Activated CD8-positive, alpha-beta T cell treated with anti-CD3 and anti-CD28 coated beads, Interleukin-2, amount 10 ng/mL, durations not matched to agents 7 days and 5 days (primary cell): ENCODE measurements around the gene ACOT11. TPM values are rescaled to one million over a fixed set of nuclear protein-coding genes. Genes with fewer than 3 reads are reported as not detected.
"Not testable (repeated sequence)": the region's sequence is repeated elsewhere in the genome, so short reads cannot be mapped to it uniquely, and the experiment has no call there.

Source experiments
- ATAC-seq: fragments of 150-1000 bp; cut with Tn5 transposase; one replicate; pipeline ENCODE4 v1.10.0; 2021; ENCODE audit warnings: moderate library complexity
- CTCF ChIA-PET: fragments of 350-600 bp; sonication (Branson Sonifier 250); formaldehyde crosslinking; loops from one replicate; lab custom pipeline; 2021; ENCODE audit warnings: antibody characterized with exemption; lab: Charles Lee
- POLR2A ChIA-PET: fragments of 350-600 bp; sonication (Branson Sonifier 250); formaldehyde crosslinking; loops from one replicate; lab custom pipeline; 2021; ENCODE audit warnings: antibody characterized with exemption; lab: Charles Lee
- DNase-seq: peaks from one replicate; pipeline ENCODE4 v3.0.0-alpha.2; 2020
- H3K27ac Mint-ChIP-seq: one replicate; pipeline ENCODE4 v1.8.0; 2021; ENCODE audit warnings: mild to moderate bottlenecking, mixed read lengths
- H3K27me3 Mint-ChIP-seq: one replicate; pipeline ENCODE4 v1.8.0; 2021; ENCODE audit warnings: low read depth, mixed read lengths
- H3K36me3 Mint-ChIP-seq: one replicate; pipeline ENCODE4 v1.8.0; 2021; ENCODE audit warnings: low read depth, mixed read lengths
- H3K4me1 Mint-ChIP-seq: one replicate; pipeline ENCODE4 v1.8.0; 2021; ENCODE audit warnings: low read depth, mixed read lengths
- H3K4me3 Mint-ChIP-seq: one replicate; pipeline ENCODE4 v1.8.0; 2021; ENCODE audit warnings: mild to moderate bottlenecking, mixed read lengths
- H3K9me3 Mint-ChIP-seq: one replicate; pipeline ENCODE4 v1.8.0; 2022; ENCODE audit warnings: mixed read lengths; ENCODE audit not compliant: insufficient read depth
- total RNA-seq, 2 experiments: library from RNA; stranded (reverse); gene quantifications; one replicate each; pipeline ENCODE4 v1.2.3, GENCODE V29; 2021

ACOT11 gene
- total RNA-seq, 2 experiments from 2014 or later = 1.3 to 1.6 TPM

DNA sequence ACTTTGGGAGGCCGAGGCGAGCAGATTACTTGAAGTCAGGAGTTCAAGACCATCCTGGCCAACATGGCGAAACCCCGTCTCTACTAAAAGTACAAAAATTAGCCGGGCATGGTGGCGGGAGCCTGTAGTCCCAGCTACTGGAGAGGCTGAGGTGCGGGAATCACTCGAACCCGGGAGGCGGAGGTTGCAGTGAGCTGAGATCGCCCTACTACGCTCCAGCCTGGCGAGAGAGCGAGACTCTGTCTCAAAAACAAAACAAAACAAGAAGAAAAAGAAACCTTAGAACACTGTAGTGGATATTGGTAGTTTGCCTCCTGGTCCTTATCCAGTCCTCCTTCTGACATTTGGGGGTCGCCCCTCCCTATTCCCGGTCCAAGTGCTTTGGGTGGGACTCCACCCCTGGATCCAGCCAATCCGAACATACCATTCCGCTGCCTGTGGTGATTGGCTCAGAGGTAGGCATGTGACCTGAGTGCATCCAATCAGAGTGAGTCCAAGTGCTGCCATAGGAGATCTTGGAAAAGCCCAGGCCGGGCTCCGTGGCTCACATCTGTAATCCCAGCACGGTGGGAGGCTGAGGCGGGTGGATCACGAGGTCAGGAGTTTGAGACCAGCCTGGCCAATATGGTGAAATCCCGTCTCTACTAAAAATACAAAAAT is 34.0 kb upstream of the ACOT11 start:
- CTCF ChIA-PET = interaction anchor here (1.3 kb wide), 1 partner anchor 332 kb away, joined by 3 read pairs; no protein-coding TSS in a partner anchor
- H3K4me1 Mint-ChIP-seq, H3K27me3 Mint-ChIP-seq, POLR2A ChIA-PET, ATAC-seq, H3K4me3 Mint-ChIP-seq, H3K36me3 Mint-ChIP-seq, H3K9me3 Mint-ChIP-seq, DNase-seq, H3K27ac Mint-ChIP-seq: not testable (repeated sequence)

DNA sequence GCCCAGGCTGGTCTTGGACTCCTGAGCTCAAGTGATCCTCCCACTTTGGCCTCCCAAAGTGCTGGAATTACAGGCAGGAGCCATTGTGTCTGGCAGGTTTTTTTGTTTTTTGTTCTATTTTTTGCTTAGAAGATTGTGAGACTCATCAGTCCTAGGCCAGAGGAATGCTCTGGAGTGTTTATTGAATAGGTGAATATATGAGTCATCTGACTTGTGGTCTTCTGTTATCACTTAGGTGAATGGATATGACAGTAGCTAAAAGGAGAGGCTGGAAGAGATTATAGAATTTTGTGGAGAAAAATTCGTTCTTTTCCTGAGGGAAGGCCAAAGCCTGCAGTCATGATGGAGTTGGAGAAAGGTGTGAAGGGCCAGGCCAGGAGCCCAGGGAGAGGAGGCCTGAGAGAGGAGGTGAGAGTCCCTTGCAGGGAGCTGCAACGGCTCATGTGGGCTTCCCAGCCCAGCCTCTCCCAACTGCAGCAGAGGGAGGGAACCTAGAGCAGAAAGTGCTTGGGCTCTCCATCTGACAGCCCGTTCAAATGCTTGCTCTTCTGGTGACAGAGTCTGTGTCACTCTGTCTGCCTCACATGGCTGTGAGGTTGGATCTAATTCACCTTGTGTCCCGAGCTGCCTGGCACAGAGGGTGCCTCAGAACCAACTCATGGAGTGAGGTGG is 31.6 kb upstream of the ACOT11 start:
- no peak for DNase-seq

DNA sequence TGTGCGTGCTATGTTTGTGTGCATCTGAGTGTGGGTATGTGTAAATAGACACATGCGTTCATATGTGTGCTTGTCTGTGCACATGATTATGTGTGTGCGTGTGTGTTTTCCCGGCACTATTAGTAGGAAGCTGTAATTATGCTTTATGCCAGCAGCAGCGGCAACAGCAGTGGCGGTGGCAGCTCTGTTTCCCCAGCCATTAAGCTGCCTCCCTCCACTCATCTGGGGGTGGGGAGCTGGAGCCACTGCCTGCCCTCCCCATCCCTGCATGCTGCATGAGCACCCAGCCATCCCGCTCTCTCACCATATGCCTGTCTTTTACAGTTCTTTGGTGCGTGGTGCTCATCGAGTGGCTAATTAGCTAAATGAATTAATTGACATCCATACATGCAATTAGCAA is 30.5 kb upstream of the ACOT11 start:
- ChIA-PET CTCF (no interaction called here), POLR2A (no interaction called here)
- no peaks in the 10 kb centered on the region for H3K36me3 Mint-ChIP-seq
- ATAC-seq (no peak), DNase-seq (no peak)
- no peaks in the 10 kb centered on the region for H3K4me1 Mint-ChIP-seq
- no peak overlapping the region for H3K4me3 Mint-ChIP-seq
- no peaks in the 10 kb centered on the region for H3K9me3 Mint-ChIP-seq
- no peaks in the 10 kb centered on the region for H3K27me3 Mint-ChIP-seq
- no peak overlapping the region for H3K27ac Mint-ChIP-seq

More for the DNA sequence above, 31.6 kb upstream of the ACOT11 start:
- Mint-ChIP-seq H3K4me3 (no peak overlapping the region), H3K36me3 (no peaks in the 10 kb centered on the region), H3K4me1 (no peaks in the 10 kb centered on the region), H3K27ac (no peak overlapping the region), H3K9me3 (no peaks in the 10 kb centered on the region), H3K27me3 (no peaks in the 10 kb centered on the region)
- POLR2A ChIA-PET = no interaction called here
- no peak for ATAC-seq
- CTCF ChIA-PET = interaction anchor here (0.7 to 1.0 kb wide), 2 partner anchors 17 to 27 kb away, joined by 3 read pairs; no protein-coding TSS in a partner anchor

DNA sequence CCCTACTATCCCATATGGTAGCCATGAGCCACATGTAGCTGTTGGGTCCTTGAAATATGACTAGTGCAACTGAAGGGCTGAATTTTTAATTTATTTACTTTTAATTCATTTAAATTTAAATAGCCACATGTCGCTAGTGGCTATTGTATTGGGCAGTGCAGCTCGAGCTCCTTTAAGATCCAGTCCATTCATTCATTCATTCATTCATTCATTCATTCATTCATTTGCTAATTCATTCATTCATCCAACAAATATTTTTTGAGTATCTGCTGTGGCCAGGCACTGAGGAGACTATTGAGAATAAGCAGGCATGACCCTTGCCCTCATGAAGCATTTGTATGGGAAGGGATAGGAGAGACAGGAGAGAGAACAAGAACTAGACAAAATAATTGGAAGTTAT is 29.5 kb upstream of the ACOT11 start:
- CTCF ChIA-PET = no interaction called here
- Mint-ChIP-seq H3K4me3 (no peak overlapping the region), H3K4me1 (no peaks in the 10 kb centered on the region), H3K27ac (no peak overlapping the region), H3K27me3 (no peaks in the 10 kb centered on the region), H3K36me3 (no peaks in the 10 kb centered on the region), H3K9me3 (no peaks in the 10 kb centered on the region)
- POLR2A ChIA-PET = no interaction called here
- DNase-seq = no peak
- ATAC-seq = no peak

DNA sequence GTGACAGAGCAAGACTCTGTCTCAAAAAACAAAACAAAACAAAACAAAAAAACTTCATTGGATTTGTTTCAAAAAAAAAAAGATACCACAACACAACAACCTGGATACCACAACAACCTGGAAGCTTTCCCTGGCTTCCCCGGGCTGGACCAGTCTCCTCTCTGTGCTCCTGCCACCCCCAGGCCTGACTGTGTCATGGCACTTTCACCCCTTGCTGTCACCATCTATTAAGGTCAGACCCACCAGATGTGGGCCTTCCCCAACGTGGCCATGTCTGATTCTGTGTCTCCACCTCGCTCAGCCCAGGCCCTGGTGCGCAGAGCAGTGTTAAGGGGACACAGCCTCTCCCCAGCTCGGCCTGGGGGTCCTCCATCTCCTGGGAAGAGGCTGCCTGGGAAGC is 28.3 kb upstream of the ACOT11 start:
- DNase-seq = no peak
- peaks cover under 1% of the 10 kb centered on the region for H3K27me3 Mint-ChIP-seq
- H3K27ac Mint-ChIP-seq = no peak overlapping the region
- CTCF ChIA-PET = no interaction called here
- POLR2A ChIA-PET = no interaction called here
- no peaks in the 10 kb centered on the region for H3K4me1 Mint-ChIP-seq
- ATAC-seq = no peak
- no peaks in the 10 kb centered on the region for H3K9me3 Mint-ChIP-seq
- H3K4me3 Mint-ChIP-seq = no peak overlapping the region
- no peaks in the 10 kb centered on the region for H3K36me3 Mint-ChIP-seq

DNA sequence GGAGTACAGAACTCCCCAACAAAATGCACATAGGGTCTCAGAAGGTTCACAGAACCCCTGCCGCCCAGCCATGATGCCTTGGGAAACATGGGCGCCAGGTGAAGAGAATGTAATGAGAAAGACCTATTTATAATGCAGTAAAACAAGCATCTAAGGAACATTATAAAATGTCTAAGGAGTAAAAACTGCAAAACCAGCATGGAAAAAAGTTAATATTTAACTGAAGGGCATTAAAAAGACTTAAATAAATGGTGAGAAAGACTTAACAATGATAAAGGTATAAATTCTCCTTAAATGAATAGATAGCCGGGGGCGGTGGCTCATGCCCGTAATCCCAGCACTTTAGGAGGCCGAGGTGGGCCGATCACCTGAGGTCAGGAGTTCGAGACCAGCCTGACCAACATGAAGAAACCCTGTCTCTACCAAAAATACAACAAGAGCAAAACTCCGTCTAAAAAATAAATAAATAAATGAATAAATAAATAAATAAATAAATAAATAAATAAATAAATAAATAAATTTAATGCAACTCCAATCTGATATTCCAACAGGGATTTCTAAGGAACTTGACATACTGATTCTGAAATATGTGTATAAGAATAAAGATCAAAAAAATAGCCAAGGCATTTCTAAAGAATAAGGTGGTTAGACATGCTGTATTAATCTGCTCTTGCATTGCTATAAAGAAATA is 27.3 kb upstream of the ACOT11 start:
- peaks cover 2% of the 10 kb centered on the region for H3K27me3 Mint-ChIP-seq
- CTCF ChIA-PET = no interaction called here
- H3K27ac Mint-ChIP-seq = no peak overlapping the region
- H3K4me1 Mint-ChIP-seq = no peaks in the 10 kb centered on the region
- POLR2A ChIA-PET = no interaction called here
- ATAC-seq = no peak
- no peak for DNase-seq
- H3K4me3 Mint-ChIP-seq = no peak overlapping the region
- H3K9me3 Mint-ChIP-seq = no peaks in the 10 kb centered on the region
- H3K36me3 Mint-ChIP-seq = no peaks in the 10 kb centered on the region

DNA sequence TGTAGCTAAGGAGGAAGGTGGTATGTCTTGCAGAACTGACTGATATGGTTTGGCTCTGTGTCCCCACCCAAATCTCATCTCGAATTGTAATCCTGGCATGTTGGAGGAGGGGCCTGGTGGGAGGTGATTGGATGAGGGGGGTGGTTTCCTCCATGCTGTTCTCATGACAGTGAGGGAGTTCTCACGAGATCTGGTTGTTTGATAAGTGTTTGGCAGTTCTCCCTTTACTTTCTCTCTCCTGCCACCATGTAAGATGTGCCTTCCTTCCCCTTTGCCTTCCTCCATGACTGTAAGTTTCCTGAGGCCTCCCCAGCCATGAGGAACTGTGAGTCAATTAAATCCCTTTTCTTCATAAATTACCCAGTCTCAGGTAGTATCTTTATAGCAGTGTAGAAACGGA is 21.5 kb upstream of the ACOT11 start:
- H3K36me3 Mint-ChIP-seq = not testable (repeated sequence)

DNA sequence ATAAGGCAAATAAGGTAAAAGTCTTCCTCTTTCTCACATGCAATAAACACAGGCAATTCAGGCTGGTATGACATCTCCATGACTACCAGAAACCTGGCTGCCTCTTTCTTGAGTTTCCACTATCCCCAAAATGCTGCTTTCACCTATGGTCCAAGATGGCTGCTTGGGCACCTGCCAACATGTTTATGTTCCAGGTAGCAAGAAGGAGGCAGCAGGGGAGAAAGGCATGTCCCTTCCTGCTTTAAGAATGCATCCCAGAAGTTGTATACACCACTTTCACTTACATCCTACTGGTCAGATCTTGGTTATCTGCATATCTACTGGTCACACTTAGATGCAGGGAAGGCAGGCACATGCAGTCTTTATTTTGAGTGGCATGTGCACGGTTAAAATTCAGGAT is 19.4 kb upstream of the ACOT11 start:
- ATAC-seq (no peak), DNase-seq (no peak)
- no peaks in the 10 kb centered on the region for H3K9me3 Mint-ChIP-seq
- ChIA-PET CTCF (no interaction called here), POLR2A (no interaction called here)
- no peak overlapping the region for H3K27ac Mint-ChIP-seq
- no peaks in the 10 kb centered on the region for H3K36me3 Mint-ChIP-seq
- H3K27me3 Mint-ChIP-seq = peaks cover 10% of the 10 kb centered on the region
- peaks cover 2% of the 10 kb centered on the region for H3K4me1 Mint-ChIP-seq
- H3K4me3 Mint-ChIP-seq = no peak overlapping the region

More for the DNA sequence above, 21.5 kb upstream of the ACOT11 start:
- ATAC-seq, POLR2A ChIA-PET, H3K9me3 Mint-ChIP-seq, DNase-seq, H3K27ac Mint-ChIP-seq, H3K27me3 Mint-ChIP-seq, H3K4me3 Mint-ChIP-seq, CTCF ChIA-PET, H3K4me1 Mint-ChIP-seq: not testable (repeated sequence)

DNA sequence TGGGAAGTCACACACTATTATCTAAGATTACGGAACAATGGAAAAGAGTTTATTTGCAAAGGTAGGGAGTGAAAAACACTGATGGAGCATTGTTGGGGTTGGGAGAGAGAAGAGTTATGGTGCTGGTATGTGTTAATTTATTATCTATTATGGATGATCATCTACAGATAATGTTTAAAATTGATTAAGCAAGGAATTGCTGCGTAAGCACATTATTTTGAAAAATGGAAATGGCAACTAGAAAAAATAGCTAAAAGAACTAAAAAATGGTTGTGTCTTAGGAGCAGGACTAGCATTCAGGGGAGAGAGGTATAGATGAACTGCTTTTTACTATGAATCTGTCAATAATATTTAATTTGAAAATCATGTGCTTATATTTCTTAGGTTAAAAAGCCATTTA is 16.0 kb upstream of the ACOT11 start:
- H3K9me3 Mint-ChIP-seq = no peaks in the 10 kb centered on the region
- ATAC-seq (no peak), DNase-seq (no peak)
- H3K27me3 Mint-ChIP-seq = peaks cover 15% of the 10 kb centered on the region
- CTCF ChIA-PET = no interaction called here
- peaks cover 2% of the 10 kb centered on the region for H3K4me1 Mint-ChIP-seq
- H3K4me3 Mint-ChIP-seq = no peak overlapping the region
- H3K36me3 Mint-ChIP-seq = no peaks in the 10 kb centered on the region
- H3K27ac Mint-ChIP-seq = no peak overlapping the region
- POLR2A ChIA-PET = no interaction called here

DNA sequence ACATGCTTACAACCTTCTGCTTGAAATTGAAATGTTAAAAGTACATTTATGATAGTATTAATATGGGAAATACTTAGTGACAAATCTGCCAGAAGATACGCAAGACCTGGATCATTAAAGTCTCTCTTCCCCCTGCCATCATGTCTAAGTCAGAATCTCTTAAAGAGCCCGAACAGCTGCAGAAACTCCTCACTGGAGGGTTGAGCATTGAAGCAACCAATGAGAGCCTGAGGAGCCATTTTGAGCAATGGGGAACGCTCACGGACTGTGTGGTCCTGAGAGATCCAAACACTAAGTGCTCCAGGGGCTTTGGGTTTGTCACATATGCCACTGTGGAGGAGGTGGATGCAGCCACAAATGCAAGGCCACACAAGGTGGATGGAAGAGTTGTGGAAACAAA is 11.4 kb upstream of the ACOT11 start:
- Mint-ChIP-seq H3K27me3 (peaks cover 20% of the 10 kb centered on the region), H3K4me1 (peaks cover 11% of the 10 kb centered on the region)
- H3K36me3 Mint-ChIP-seq, CTCF ChIA-PET, H3K9me3 Mint-ChIP-seq, ATAC-seq, H3K27ac Mint-ChIP-seq, H3K4me3 Mint-ChIP-seq, DNase-seq, POLR2A ChIA-PET: not testable (repeated sequence)

DNA sequence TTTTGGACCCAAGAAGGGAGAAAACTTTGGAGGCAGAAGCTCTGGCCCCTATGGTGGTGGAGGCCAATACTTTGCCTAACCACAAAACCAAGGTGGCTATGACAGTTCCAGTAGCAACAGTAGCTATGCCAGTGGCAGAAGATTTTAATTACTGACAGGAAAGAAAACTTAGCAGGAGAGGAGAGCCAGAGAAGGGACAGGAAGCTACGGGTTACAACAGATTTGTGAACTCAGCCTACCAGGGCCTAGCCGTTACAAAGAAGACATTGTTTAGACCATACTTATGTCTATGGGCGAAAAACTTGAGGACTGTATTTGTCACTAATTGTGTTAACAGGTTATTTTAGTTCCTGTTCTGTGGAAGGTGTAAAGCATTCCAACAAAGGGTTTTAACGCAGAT is 10.4 kb upstream of the ACOT11 start:
- CTCF ChIA-PET = interaction anchor here (0.9 to 1.3 kb wide), 3 partner anchors 48 to 415 kb away, joined by 3 read pairs; no protein-coding TSS in a partner anchor

DNA sequence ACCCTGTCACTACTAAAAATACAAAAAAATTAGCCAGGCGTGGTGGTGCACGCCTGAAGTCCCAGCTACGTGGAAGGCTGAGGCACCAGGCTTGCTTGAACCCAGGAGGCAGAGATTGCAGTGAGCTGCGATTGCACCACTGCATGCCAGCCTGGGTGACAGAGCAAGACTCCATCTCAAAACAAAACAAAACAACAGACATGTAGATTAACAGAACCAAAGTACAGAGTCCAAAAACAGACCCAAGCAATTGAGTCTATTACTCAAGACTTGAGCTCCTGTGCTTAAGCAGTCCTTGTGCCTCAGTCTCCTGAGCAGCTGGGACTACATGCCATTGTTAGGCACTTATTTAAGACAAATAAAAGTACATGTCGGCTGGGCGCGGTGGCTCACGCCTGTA is 9.5 kb upstream of the ACOT11 start:
- Mint-ChIP-seq H3K27me3 (peaks cover 22% of the 10 kb centered on the region), H3K27ac (no peak overlapping the region), H3K4me1 (peaks cover 23% of the 10 kb centered on the region), H3K4me3 (no peak overlapping the region), H3K36me3 (no peaks in the 10 kb centered on the region), H3K9me3 (no peaks in the 10 kb centered on the region)
- ATAC-seq = no peak
- ChIA-PET CTCF (interaction anchor here (0.9 to 1.3 kb wide), 2 partner anchors 49 to 229 kb away, joined by 3 read pairs; no protein-coding TSS in a partner anchor), POLR2A (no interaction called here)
- DNase-seq = no peak

More for the DNA sequence above, 10.4 kb upstream of the ACOT11 start:
- H3K36me3 Mint-ChIP-seq = no peaks in the 10 kb centered on the region
- H3K4me1 Mint-ChIP-seq = peaks cover 16% of the 10 kb centered on the region
- H3K27ac Mint-ChIP-seq = no peak overlapping the region
- no peak for ATAC-seq
- DNase-seq = no peak
- H3K4me3 Mint-ChIP-seq = no peak overlapping the region
- H3K27me3 Mint-ChIP-seq = peaks cover 22% of the 10 kb centered on the region
- POLR2A ChIA-PET = no interaction called here
- H3K9me3 Mint-ChIP-seq = no peaks in the 10 kb centered on the region
